SK-MEL-5 (cell line): ENCODE results near the gene VWC2L. TPM values are rescaled to one million over a fixed set of nuclear protein-coding genes. Genes with fewer than 3 reads are reported as not detected.

Experiments
- DNase-seq: peaks from one replicate; pipeline ENCODE4 v3.0.0-alpha.2; 2016; ENCODE audit warnings: low read depth, low spot score
- in situ Hi-C: cut with HindIII; loops from 2 replicates; pipeline ENCODE4 v1.10.0; 2016; ENCODE audit warnings: low sequenced_read_pairs, high pct_unique_total_duplicates, low pct_unique_long_range_greater_than_20kb
- total RNA-seq: library from RNA; depleted of rRNA; stranded (reverse); fragments of >200 nt; shearing (Covaris generic); gene quantifications from 2 replicates; pipeline ENCODE4 v1.2.3, GENCODE V29; 2014

Gene VWC2L
- total RNA-seq, 1 experiment from 2014 or later: not detected

DNA sequence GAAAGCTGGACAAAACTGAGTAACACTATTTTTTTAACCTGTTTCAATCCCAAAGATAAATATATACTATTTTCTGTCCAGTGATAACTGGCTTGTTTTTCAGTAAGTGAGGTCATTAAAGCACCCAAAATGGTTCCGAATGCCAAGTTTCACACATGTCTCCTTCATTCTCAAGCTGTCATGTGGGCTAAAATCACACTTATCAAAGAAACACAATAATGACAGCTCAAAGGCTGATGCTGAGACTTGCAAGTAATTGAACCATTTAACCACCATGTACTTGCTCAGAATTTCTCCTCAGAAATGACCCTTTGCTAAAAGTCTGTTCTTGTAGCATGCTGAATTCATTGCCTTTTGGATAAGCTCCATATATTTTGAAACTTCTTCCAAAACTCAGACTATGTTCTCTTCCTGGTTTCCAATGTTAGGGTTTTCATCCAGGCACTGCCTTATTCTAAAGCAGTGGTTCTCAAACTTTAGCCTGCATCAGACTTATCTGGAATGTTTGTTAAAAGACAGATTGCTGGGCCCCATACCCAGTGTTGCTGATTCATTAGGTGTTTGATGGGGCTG is 149.8 kb downstream of the VWC2L start:
- in situ Hi-C loops: no loop called here
- DNase-seq: no peak

DNA sequence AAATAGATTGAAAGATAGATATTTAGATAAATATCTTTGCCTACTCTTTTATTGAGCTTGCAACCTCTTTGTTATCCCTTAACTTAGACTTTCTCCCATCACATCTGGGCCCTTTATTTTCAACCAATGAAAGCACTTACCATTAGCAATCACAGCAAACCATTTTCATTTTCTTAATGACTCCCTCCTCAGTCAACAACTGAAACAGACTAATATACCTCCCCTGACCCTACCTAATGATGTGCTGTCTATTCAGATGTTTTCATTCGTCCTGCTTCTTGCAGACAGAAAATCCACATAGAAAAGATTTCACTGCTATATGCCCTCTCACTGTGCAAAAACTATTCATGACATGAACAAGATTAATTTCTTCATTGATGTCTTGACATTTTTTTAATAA is 154.4 kb downstream of the VWC2L start:
- in situ Hi-C loops: no loop called here

DNA sequence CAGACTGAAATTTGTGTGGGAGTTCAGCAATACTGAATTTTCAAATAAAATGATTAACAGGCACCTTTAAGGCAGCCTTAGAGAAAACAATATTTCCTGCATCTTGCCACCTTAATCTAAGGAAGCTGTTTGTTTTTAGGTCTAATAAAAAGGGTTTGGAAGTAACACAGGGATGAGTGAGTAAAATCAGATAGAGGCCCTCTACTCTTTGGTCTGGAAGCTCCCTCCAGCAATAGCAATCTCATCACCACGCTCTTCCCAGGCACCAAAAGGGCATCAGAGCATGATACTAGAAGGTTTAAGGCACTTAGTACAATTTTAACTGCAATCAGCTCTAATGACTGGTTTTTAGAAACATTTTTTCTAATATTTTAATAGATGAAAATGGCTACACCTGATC is 155.6 kb downstream of the VWC2L start:
- in situ Hi-C loops: no loop called here
- DNase-seq: no peak

More for the DNA sequence above, 154.4 kb downstream of the VWC2L start:
- no peak for DNase-seq

DNA sequence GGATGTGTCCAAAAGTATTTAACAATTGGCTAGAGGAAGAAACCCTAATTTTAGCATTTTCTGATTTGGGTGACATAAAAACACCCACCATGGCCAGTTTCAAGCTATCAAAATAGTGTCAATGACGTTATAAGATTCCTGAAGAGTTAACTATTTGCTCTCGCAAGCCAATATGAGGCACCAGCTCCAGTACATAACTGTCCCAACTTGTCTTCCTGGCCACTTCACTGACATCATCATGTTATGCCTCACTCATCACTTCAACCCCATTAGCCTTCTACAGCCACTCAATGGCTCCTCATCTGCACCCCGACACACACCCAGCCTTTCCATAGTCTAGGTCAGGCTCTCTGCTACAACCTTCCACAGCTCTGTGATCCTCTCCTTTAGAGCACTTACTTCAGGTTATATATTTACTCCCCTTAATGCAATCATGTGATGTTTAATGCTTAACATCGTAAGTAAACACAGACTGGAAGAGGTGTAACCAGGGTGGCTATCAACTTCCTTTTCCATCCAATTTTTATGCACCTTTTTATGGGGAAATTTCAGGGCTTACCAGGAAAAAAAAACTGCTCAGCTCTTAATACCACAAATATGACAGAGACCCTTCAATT is 158.7 kb downstream of the VWC2L start:
- no peak for DNase-seq
- in situ Hi-C loops: no loop called here

DNA sequence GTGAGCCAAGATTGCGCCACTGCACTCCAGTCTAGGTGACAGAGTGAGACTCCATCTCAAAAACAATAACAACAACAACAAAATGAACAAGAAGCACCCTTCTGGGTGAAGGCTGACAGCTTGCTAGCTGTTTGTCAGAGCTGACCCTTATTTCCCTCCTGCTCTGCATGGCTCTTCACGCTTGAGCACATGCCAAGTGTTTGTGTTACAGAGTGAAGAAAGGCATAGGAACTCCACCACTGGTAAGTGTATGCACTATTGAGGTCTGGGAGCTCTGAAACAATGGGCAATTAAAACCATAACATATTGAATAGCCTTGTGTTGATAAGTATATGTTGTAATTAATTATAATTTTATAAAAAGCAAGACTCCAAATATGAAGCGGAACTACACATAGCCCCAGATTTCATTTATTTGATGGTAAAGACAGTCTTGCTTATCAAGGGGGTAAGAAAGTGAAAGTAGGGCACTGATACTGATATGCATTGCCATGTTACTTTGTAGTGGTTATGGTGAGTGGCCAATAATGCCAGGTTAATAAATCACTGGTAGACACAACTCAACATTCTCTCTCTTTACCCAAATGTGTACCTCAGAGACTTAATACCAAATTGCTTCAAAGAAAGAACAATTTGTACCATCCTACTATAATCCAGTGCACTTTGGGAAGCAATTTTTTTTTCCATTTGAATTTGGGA is 163.4 kb downstream of the VWC2L start:
- DNase-seq: no peak
- in situ Hi-C loops: no loop called here

DNA sequence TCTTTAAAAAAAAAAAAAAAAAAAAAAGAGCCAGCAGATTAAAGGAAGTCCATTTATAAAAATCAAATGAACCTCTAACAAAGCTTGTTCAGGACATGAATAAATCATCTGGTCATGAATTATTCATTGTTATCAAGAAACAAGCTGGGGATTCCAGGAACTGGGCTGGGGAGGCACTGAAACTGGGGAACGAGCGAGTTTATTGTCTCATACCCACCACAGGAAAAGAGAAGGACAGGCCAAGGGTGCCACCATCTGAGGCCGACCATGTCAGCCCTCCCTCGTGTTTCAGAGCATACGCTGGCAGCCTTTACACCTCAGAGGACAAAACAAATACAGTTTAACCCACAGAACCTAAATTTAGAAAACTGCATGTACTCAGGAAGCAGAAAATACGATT is 164.2 kb downstream of the VWC2L start:
- DNase-seq: no peak
- in situ Hi-C loops: no loop called here

DNA sequence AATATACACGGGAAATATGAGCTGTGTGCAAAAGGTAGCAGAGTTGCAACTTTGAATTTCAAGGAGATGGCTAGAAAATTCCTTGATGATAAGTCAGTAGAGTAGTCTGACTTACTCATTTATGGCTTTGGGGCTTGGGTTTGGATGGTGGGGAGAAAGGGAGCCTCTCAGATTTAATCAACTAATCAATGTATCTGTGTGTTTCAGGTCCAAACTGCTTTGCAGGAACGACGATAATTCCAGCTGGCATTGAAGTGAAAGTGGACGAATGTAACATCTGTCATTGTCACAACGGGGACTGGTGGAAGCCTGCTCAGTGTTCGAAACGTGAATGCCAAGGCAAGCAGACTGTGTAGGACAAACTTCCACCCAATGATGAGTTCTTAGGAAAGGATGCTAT is 164.6 kb downstream of the VWC2L start:
- no peak for DNase-seq

DNA sequence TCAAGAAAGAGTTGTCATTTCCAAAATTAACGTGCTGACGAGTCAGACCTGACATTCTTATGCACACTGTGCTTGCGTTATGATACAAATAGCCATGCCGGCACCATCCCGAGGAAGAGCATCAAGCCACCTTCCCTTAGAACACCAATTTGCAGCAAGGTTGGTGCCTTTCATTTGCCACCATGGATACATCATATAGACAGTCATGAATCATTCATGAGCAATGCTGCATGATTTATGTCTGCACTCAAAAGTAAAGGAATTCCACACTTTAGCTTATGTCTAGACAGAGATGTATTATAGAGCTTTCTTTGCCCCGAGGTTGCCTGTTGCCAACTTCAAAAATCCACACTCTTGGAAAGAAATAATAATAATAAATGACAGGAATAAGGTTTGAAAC is 166.9 kb downstream of the VWC2L start:
- DNase-seq: no peak
- in situ Hi-C loops: no loop called here

More for the DNA sequence above, 164.6 kb downstream of the VWC2L start:
- in situ Hi-C loops: no loop called here

DNA sequence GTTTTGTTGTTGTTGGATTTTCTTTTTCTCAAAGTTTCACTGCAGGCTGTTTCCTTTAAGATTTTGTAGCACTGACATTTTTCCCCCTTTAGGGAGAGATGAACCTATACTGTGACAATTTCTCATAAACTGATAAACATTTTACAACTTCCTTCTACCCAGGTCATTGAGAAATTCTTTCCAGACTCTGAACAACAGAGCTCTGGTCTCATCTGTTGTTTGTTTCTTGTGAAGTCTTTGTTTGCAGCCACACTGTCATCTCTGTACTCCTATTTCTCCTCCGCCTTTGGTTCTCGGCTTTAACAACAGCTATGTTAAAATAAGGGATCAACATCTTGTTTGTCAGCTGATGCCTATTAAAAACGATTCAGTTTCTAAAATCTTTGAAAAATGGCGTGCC is 167.6 kb downstream of the VWC2L start:
- no peak for DNase-seq
- in situ Hi-C loops: no loop called here

DNA sequence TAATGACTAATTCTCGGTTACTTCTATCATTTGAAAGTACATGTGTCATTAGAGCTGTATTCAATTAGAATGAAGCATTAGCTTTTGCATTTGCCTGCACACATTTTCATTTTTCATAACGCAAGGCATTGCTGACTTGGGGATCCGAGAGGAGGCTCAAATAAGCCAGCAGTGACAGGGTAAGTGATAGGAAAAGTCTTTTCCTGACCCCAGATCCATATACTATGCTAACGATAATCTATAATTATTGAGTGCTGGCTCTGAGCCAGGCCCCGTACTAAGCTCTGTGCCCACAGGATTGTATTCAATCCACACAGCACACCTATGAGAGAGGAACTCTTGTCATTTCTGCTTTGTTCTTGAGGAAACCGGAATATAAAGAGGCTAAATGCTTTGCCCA is 168.2 kb downstream of the VWC2L start:
- no peak for DNase-seq
- in situ Hi-C loops: no loop called here

DNA sequence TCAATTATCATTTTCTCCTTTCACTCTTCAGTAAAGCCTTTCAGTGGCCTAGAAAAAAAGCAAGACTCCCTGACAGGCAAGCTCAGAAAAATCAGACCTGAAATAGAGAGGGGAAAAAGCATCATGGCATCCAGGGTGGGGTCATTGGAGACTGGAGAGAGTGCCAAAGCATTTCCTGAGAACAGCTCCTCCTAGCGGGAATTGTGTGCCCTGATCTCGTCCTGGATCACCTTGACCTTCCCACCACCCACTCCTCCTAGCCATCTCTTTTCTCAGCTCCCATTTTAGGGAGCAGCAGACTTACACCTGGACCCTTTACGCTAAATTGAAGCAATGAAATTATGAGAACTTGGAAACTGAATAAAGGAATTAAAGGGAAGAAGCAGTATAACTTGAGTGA is 176.6 kb downstream of the VWC2L start:
- DNase-seq: peak; percentile 71
- in situ Hi-C loops: no loop called here

DNA sequence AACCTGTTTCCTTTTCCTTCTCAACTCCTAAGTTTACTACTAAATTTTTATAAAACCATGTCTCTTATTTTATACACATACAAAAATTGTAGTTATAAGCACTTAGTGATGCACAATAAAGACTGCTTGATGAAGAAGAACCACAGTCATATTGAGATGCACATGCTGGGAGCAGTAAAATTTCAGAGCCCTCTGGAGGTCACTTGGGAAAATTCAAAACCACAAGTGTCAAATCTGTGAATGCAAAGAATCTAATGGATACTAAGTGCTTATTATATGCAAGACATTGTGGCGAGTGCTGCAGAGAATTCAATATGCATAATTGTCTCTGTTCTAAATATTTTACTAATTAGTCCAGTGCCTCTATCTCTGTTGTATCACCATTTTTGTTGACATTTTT is 180.5 kb downstream of the VWC2L start:
- in situ Hi-C loops: no loop called here
- DNase-seq: peak; percentile 49

DNA sequence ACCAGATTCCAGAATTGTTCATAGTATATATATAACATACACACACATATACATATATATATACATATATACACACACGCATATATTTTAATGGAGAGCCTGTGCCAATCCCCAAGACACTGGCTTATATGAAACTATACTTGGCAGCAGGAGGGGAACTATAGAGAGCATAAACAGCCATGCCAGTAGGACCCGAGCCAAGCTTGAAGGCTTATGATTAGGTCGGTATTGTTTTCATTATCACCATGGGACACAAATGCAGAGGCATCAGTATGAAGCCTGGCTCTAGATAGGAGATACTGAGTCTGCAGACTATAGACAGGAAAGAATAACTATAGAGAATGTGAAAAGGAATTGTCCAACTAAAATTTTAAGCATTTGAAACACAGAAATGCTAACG is 181.2 kb downstream of the VWC2L start:
- no peak for DNase-seq
- in situ Hi-C loops: no loop called here

DNA sequence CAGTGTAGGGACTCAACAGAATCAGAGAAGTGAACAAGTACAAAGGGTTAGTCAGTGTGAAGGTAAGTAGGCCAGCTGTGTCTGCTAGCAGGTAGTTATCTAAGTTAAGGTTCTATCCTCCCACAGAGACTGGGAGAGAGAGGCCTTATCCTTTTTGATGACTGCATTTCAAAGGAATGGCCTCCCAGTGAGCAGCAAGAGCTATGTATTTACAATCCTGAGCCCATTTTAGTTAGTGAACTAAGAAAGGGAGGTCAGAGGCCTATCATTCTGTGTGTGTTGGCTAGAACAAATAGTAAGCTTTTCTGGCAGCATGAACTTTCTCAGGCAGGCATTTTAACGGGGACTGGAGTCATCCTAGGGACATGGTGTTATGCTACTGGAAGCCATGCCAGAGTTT is 182.9 kb downstream of the VWC2L start:
- in situ Hi-C loops: no loop called here
- no peak for DNase-seq

DNA sequence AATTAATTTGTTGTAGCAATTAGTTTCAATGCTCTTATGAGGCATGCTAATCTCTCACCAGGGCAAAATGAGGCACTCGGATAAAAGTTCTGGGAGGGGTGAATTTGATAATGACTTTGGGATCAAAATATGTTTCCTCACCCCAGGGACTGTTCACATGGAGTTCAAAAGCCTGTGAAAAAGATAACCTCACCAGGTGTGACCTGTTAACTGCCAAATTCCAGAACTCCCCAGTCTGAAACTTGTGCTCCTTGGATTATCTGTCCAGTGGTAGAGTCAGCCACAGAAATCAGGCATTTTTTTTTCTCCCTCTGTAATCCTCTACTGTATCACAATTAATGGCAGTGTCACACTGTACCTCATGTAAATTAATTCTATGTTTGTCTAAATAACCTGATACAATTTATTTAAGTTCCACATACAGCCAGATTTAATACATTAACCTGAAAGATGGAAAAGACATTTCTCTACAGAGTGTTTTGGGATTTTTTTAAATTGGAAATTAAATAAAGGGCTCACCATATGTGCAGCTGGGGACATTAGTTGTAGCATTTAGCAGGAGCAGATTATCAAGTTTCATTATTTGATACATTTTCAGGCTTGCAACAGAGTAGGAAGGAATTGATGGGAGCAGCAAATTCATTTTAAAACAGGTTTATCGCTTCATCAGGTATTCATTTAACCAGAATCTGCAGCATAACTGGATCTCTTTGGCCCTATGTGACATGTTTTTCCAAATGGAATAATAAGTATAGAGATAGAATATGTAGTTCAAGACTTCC is 191.2 kb downstream of the VWC2L start:
- in situ Hi-C loops: no loop called here
- DNase-seq: no peak

DNA sequence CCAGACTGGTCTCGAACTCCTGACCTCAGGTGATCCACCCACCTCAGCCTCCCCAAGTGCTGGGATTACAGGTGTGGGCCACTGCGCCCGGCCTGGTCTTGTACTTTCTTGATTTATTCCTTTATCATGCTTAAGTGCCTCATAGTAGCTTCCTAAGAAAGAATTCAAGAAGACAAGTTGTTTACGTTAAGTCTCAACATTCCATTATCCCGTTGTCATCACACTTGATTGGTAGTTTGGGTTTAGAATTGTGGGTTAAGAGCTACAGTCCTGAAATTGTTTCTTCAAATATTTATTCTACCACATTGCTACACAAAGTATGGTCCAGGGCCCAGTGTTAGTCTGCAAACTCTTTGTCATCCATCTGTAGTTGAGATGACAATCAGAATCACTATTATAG is 194.0 kb downstream of the VWC2L start:
- in situ Hi-C loops: no loop called here
- no peak for DNase-seq

DNA sequence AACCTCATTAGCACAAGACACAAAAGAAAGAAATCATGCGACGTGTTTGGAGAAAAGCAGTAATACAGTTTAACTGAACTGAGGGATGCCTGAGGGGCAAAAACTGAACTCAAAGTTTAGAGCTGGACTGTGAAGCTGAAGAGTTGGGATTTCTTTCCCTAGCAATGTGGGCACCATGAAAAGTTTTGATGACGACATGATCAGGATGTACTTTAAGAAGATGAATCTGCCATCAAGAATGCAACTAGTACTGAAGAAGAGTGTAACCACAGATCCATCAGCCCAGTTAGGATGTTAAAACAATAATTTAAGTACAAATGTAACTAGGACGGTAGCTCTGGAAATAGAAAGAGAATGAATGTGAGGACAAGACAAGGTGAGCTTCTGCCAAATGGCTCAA is 196.2 kb downstream of the VWC2L start:
- no peak for DNase-seq

DNA sequence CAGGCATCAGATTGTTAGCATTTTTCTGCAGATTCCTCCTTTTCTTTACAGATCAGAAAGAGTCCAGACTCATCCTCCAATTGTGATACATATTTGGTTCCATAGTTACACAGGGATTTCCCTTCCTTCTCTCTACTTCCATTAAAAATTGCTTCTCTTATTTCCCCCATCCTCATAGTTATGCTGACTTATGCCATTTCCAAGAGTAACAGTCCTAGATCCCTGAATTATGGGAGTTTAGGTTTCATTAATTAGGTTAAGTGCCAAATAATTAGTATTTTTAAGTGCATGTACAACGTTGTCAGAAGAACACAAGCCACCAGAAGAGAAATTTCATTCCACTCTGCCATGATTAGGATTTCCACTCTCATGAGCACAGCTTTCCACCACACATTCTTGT is 200.2 kb downstream of the VWC2L start:
- no peak for DNase-seq
- in situ Hi-C loops: no loop called here

More for the DNA sequence above, 196.2 kb downstream of the VWC2L start:
- in situ Hi-C loops: no loop called here
